Skeletal muscle cell (primary cell): ENCODE data around the gene BANP.
"Not testable (repeated sequence)": the region's sequence is repeated elsewhere in the genome, so short reads cannot be mapped to it uniquely, and the experiment has no call there.

ENCODE experiments used
- DNase-seq: peaks from one replicate; pipeline ENCODE4 v3.0.0-alpha.2; 2010; ENCODE audit warnings: low read depth
- H3K4me3 ChIP-seq: 2 replicates; pipeline ENCODE4 v1.5.1; 2011; ENCODE audit warnings: low read depth, mild to moderate bottlenecking, control low read depth, low read length, moderate library complexity

BANP gene

GRCh38 chr16:88103011-88103410, 151.8 kb downstream of the BANP start:
- H3K4me3 ChIP-seq = no peak overlapping the region

GRCh38 chr16:88103581-88104188, 152.5 kb downstream of the BANP start:
- no peak for DNase-seq

More at GRCh38 chr16:88103011-88103410, 151.8 kb downstream of the BANP start:
- no peak for DNase-seq

GRCh38 chr16:88104363-88104762, 153.1 kb downstream of the BANP start:
- not testable (repeated sequence) for DNase-seq, H3K4me3 ChIP-seq

More at GRCh38 chr16:88103581-88104188, 152.5 kb downstream of the BANP start:
- H3K4me3 ChIP-seq = no peak overlapping the region

- DNase-seq, H3K4me3 ChIP-seq: not testable (repeated sequence)
Measured at GRCh38 chr16:88105574-88106140, 154.4 kb downstream of the BANP start.

- H3K4me3 ChIP-seq, DNase-seq: not testable (repeated sequence)
Measured at GRCh38 chr16:88106566-88106965, 155.3 kb downstream of the BANP start.

- H3K4me3 ChIP-seq = no peak overlapping the region
- DNase-seq = no peak
Measured at GRCh38 chr16:88108762-88109161, 157.5 kb downstream of the BANP start.

- not testable (repeated sequence) for H3K4me3 ChIP-seq, DNase-seq
Measured at GRCh38 chr16:88109726-88110621, 158.7 kb downstream of the BANP start.

- not testable (repeated sequence) for H3K4me3 ChIP-seq, DNase-seq
Measured at GRCh38 chr16:88110875-88111494, 159.8 kb downstream of the BANP start.

- DNase-seq, H3K4me3 ChIP-seq: not testable (repeated sequence)
Measured at GRCh38 chr16:88111976-88112375, 160.7 kb downstream of the BANP start.

GRCh38 chr16:88113545-88114045, 162.4 kb downstream of the BANP start:
- no peak for DNase-seq
- no peak overlapping the region for H3K4me3 ChIP-seq

GRCh38 chr16:88114541-88115228, 163.5 kb downstream of the BANP start:
- not testable (repeated sequence) for H3K4me3 ChIP-seq, DNase-seq

GRCh38 chr16:88116121-88116520, 164.9 kb downstream of the BANP start:
- DNase-seq = no peak

GRCh38 chr16:88117476-88117868, 166.2 kb downstream of the BANP start:
- no peak for DNase-seq
- H3K4me3 ChIP-seq = no peak overlapping the region

More at GRCh38 chr16:88116121-88116520, 164.9 kb downstream of the BANP start:
- no peak overlapping the region for H3K4me3 ChIP-seq

- H3K4me3 ChIP-seq = no peak overlapping the region
- no peak for DNase-seq
Measured at GRCh38 chr16:88118376-88118775, 167.1 kb downstream of the BANP start.

- peak; percentile 74 for DNase-seq
- not testable (repeated sequence) for H3K4me3 ChIP-seq
Measured at GRCh38 chr16:88118852-88119741, 167.9 kb downstream of the BANP start.

- not testable (repeated sequence) for H3K4me3 ChIP-seq, DNase-seq
Measured at GRCh38 chr16:88119881-88120751, 168.9 kb downstream of the BANP start.

GRCh38 chr16:88120812-88121211, 169.6 kb downstream of the BANP start:
- DNase-seq = no peak
- no peak overlapping the region for H3K4me3 ChIP-seq
